MM.1S (cell line): Measurements from ENCODE around the gene SLC38A1.

ENCODE experiments used
- DNase-seq: peaks from one replicate; pipeline ENCODE4 v3.0.0-alpha.2; 2015
- H2AFZ ChIP-seq: fragments of 300-600 bp; sonication (generic); 2 replicates; pipeline ENCODE4 v1.6.0; 2016; ENCODE audit warnings: antibody characterized with exemption, low read length
- H3F3A ChIP-seq: fragments of 300-600 bp; sonication (generic); 2 replicates; pipeline ENCODE4 v1.6.1; 2016; ENCODE audit warnings: mild to moderate bottlenecking, antibody characterized with exemption, low read length, moderate library complexity, mixed read lengths; ENCODE audit not compliant: insufficient read depth
- H3K27ac ChIP-seq: fragments of 300-600 bp; sonication (generic); 2 replicates; pipeline ENCODE4 v1.5.1; 2016; ENCODE audit warnings: mild to moderate bottlenecking, low read length
- H3K27me3 ChIP-seq: fragments of 300-600 bp; sonication (generic); replicated peaks from 2 replicates; pipeline ENCODE4 v1.6.0; 2016; ENCODE audit warnings: low read length; ENCODE audit not compliant: insufficient read depth
- H3K36me3 ChIP-seq: fragments of 300-600 bp; sonication (generic); replicated peaks from 2 replicates; pipeline ENCODE4 v1.6.1; 2016; ENCODE audit warnings: mild to moderate bottlenecking, low read length, mixed read lengths; ENCODE audit not compliant: insufficient read depth
- H3K4me1 ChIP-seq: fragments of 300-600 bp; sonication (generic); 2 replicates; pipeline ENCODE4 v1.6.1; 2016; ENCODE audit warnings: low read length, mixed read lengths
- H3K4me2 ChIP-seq: fragments of 300-600 bp; sonication (generic); 2 replicates; pipeline ENCODE4 v1.6.0; 2016; ENCODE audit warnings: low read depth, low read length
- H3K4me3 ChIP-seq: fragments of 300-600 bp; sonication (generic); 2 replicates; pipeline ENCODE4 v1.5.1; 2016; ENCODE audit warnings: low read length, mixed read lengths
- H3K79me2 ChIP-seq: fragments of 300-600 bp; sonication (generic); 2 replicates; pipeline ENCODE4 v1.6.1; 2016; ENCODE audit warnings: mixed run types, low read length, mixed read lengths
- H3K9ac ChIP-seq: fragments of 300-600 bp; sonication (generic); 2 replicates; pipeline ENCODE4 v1.6.1; 2016; ENCODE audit warnings: low read length, mixed read lengths
- H3K9me2 ChIP-seq: fragments of 300-600 bp; sonication (generic); replicated peaks from 2 replicates; pipeline ENCODE4 v1.6.1; 2016; ENCODE audit warnings: mild to moderate bottlenecking, low read length, mixed read lengths; ENCODE audit not compliant: insufficient read depth
- H3K9me3 ChIP-seq: fragments of 300-600 bp; sonication (generic); replicated peaks from 2 replicates; pipeline ENCODE4 v1.6.1; 2016; ENCODE audit warnings: mild to moderate bottlenecking, low read length, mixed read lengths; ENCODE audit not compliant: insufficient read depth
- H4K20me1 ChIP-seq: fragments of 300-600 bp; sonication (generic); 2 replicates; pipeline ENCODE4 v1.6.1; 2016; ENCODE audit warnings: mild to moderate bottlenecking, low read length, moderate library complexity, mixed read lengths; ENCODE audit not compliant: insufficient read depth
- CTCF ChIP-seq: fragments of 300-600 bp; sonication (generic); IDR thresholded peaks from 2 replicates; pipeline ENCODE4 v1.5.1; 2016; ENCODE audit warnings: antibody characterized with exemption, low read length, mixed read lengths
- EZH2 ChIP-seq: fragments of 300-600 bp; sonication (generic); optimal IDR thresholded peaks from 2 replicates; pipeline ENCODE3; 2017; ENCODE audit warnings: low read depth, mild to moderate bottlenecking, antibody characterized with exemption, low read length, mixed read lengths
- EZH2phosphoT487 ChIP-seq: fragments of 300-600 bp; sonication (generic); IDR thresholded peaks from 2 replicates; pipeline ENCODE4 v1.6.1; 2018; ENCODE audit warnings: antibody characterized with exemption, low read length

Gene SLC38A1

GRCh38 chr12:46266869-46267574, 1.8 kb downstream of the SLC38A1 start:
- Histone ChIP-seq H3K9me3 (no peaks in the 10 kb centered on the region), H3K9me2 (no peaks in the 10 kb centered on the region), H3K4me1 (peaks cover 22% of the 10 kb centered on the region), H3K27ac (peak overlapping the region; percentile 75), H3K27me3 (no peaks in the 10 kb centered on the region), H4K20me1 (peaks cover 12% of the 10 kb centered on the region), H3K4me2 (peak overlapping the region; percentile 93), H2AFZ (0 out of 2 replicates have a peak overlapping the region, but pooled peaks have one; percentile 86), H3F3A (peaks cover 10% of the 10 kb centered on the region; the same call in 1 of the 2 replicates), H3K79me2 (peaks cover 66% of the 10 kb centered on the region), H3K36me3 (no peaks in the 10 kb centered on the region), H3K4me3 (peak overlapping the region; percentile 96), H3K9ac (peak overlapping the region; percentile 96)
- TF ChIP-seq EZH2 (no peak), EZH2phosphoT487 (no peak), CTCF (no peak)
- peak; percentile 70 for DNase-seq

- H3K4me2 ChIP-seq: peak overlapping the region; percentile 93
- H3K27me3 ChIP-seq: no peaks in the 10 kb centered on the region
- TF ChIP-seq CTCF (no peak), EZH2 (no peak), EZH2phosphoT487 (no peak)
- H3K9ac ChIP-seq: peak overlapping the region; percentile 96
- peaks cover 22% of the 10 kb centered on the region for H3K4me1 ChIP-seq
- peak overlapping the region; percentile 75; the same call in 1 of the 2 replicates for H3K27ac ChIP-seq
- H4K20me1 ChIP-seq: peaks cover 15% of the 10 kb centered on the region
- no peaks in the 10 kb centered on the region for H3K36me3 ChIP-seq
- no peaks in the 10 kb centered on the region for H3K9me3 ChIP-seq
- H2AFZ ChIP-seq: 0 out of 2 replicates have a peak overlapping the region, but pooled peaks have one; percentile 86
- H3K79me2 ChIP-seq: peaks cover 72% of the 10 kb centered on the region
- peak; percentile 18 for DNase-seq
- peaks cover 10% of the 10 kb centered on the region; the same call in 1 of the 2 replicates for H3F3A ChIP-seq
- H3K4me3 ChIP-seq: peak overlapping the region; percentile 96
- no peaks in the 10 kb centered on the region for H3K9me2 ChIP-seq
These were observed 2.5 kb downstream of the SLC38A1 start for GRCh38 chr12:46266382-46266791.

GRCh38 chr12:46265734-46266133, 3.1 kb downstream of the SLC38A1 start:
- Histone ChIP-seq H2AFZ (no peak overlapping the region), H3K27ac (no peak overlapping the region), H3K9ac (no peak overlapping the region), H3K27me3 (no peaks in the 10 kb centered on the region), H3K79me2 (peaks cover 79% of the 10 kb centered on the region), H3K36me3 (no peaks in the 10 kb centered on the region), H4K20me1 (peaks cover 22% of the 10 kb centered on the region), H3K4me3 (peak overlapping the region; percentile 96; the same call in 1 of the 2 replicates), H3F3A (peaks cover 10% of the 10 kb centered on the region; the same call in 1 of the 2 replicates), H3K9me3 (no peaks in the 10 kb centered on the region), H3K4me1 (peaks cover 22% of the 10 kb centered on the region), H3K9me2 (no peaks in the 10 kb centered on the region), H3K4me2 (peak overlapping the region; percentile 93)
- no peak for DNase-seq
- no peak for TF ChIP-seq CTCF
- TF ChIP-seq EZH2: no peak
- TF ChIP-seq EZH2phosphoT487: no peak
